PC-9 (cell line): ENCODE measurements around the gene KCNK4.

Source experiments
- CTCF ChIP-seq: fragments of 200-600 bp; sonication (generic); conservative IDR thresholded peaks from 2 replicates; pipeline ENCODE4 v1.6.1; 2017; ENCODE audit warnings: mixed run types, antibody characterized with exemption, mild to moderate bottlenecking, moderate library complexity
- EZH2 ChIP-seq: fragments of 200-600 bp; sonication (generic); IDR thresholded peaks from 2 replicates; pipeline ENCODE4 v1.8.0; 2017; ENCODE audit warnings: antibody characterized with exemption, low read depth

GRCh38 chr11:64278576-64279190 lies 12.4 kb upstream of the KCNK4 start:
- TF ChIP-seq CTCF (no peak), EZH2 (no peak)
